ENCODE results near the gene KDM3B. TPM values are rescaled to one million over a fixed set of nuclear protein-coding genes. Genes with fewer than 3 reads are reported as not detected.

The KDM3B gene
- total RNA-seq, 4 donors from 2014 or later: 60.8 to 101 (median 76.6) TPM

- peaks cover 4 to 17% (median 14%) of the 10 kb centered on the region in 4 donors for H3K4me1 ChIP-seq
These were observed 87.1 kb downstream of the KDM3B start for GRCh38 chr5:138439477-138440158.

GRCh38 chr5:138440159-138441073 is 87.9 kb downstream of the KDM3B start:
- Histone ChIP-seq H3K36me3 (peaks cover 0 to 12% (median 6%) of the 10 kb centered on the region in 4 donors), H3K9me3 (no peaks in the 10 kb centered on the region), H3K4me3 (no peak overlapping the region), H3K27me3 (peaks cover 13% of the 10 kb centered on the region), H3K4me1 (peaks cover 4 to 17% (median 14%) of the 10 kb centered on the region in 4 donors), H3K27ac (peak overlapping the region; percentile 12 to 75 (median 64))
- TF ChIP-seq EP300 (IDR thresholded peaks at IDR 0.05; ENCODE audit: low read depth): no peak
- no peak for TF ChIP-seq POLR2AphosphoS5 (IDR thresholded peaks at IDR 0.05)
- TF ChIP-seq POLR2A (IDR thresholded peaks at IDR 0.05): no peak
- TF ChIP-seq, protein P1, sequence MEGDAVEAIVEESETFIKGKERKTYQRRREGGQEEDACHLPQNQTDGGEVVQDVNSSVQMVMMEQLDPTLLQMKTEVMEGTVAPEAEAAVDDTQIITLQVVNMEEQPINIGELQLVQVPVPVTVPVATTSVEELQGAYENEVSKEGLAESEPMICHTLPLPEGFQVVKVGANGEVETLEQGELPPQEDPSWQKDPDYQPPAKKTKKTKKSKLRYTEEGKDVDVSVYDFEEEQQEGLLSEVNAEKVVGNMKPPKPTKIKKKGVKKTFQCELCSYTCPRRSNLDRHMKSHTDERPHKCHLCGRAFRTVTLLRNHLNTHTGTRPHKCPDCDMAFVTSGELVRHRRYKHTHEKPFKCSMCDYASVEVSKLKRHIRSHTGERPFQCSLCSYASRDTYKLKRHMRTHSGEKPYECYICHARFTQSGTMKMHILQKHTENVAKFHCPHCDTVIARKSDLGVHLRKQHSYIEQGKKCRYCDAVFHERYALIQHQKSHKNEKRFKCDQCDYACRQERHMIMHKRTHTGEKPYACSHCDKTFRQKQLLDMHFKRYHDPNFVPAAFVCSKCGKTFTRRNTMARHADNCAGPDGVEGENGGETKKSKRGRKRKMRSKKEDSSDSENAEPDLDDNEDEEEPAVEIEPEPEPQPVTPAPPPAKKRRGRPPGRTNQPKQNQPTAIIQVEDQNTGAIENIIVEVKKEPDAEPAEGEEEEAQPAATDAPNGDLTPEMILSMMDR (IDR thresholded peaks at IDR 0.05): no peak
- intact Hi-C loops (cut with DNase I; ENCODE audit: low total_unique reads): no loop called here
- in situ Hi-C loops (cut with MboI; ENCODE audit: low pct_ligation_motif_present in 1 of 4, low pct_unique_long_range_greater_than_20kb in 1 of 4, low sequenced_read_pairs in 3 of 4): no loop called here
- no peak for DNase-seq
- 60 to 80% methylated on average over 1 to 17 of the region's 17 CpGs for WGBS, 2 donors (ENCODE audit: low coverage in 1 of 2)

More at GRCh38 chr5:138439477-138440158, 87.1 kb downstream of the KDM3B start:
- H3K27ac ChIP-seq: peak overlapping the region; percentile 12 to 75 (median 64)
- DNase-seq: no peak
- H3K27me3 ChIP-seq: peaks cover 13% of the 10 kb centered on the region
- in situ Hi-C loops (cut with MboI; ENCODE audit: low pct_ligation_motif_present in 1 of 4, low pct_unique_long_range_greater_than_20kb in 1 of 4, low sequenced_read_pairs in 3 of 4) (no loop called here), intact Hi-C loops (cut with DNase I; ENCODE audit: low total_unique reads) (no loop called here)
- WGBS, 2 donors (ENCODE audit: low coverage in 1 of 2): 16 to 43% methylated on average over 6 to 19 of the region's 20 CpGs
- H3K9me3 ChIP-seq: no peaks in the 10 kb centered on the region
- H3K36me3 ChIP-seq: peaks cover 0 to 20% (median 10%) of the 10 kb centered on the region in 4 donors
- no peak for TF ChIP-seq POLR2A (IDR thresholded peaks at IDR 0.05)
- TF ChIP-seq, protein P1 (IDR thresholded peaks at IDR 0.05): no peak
- peak overlapping the region; percentile 32 to 54 (median 40) for H3K4me3 ChIP-seq

DNA sequence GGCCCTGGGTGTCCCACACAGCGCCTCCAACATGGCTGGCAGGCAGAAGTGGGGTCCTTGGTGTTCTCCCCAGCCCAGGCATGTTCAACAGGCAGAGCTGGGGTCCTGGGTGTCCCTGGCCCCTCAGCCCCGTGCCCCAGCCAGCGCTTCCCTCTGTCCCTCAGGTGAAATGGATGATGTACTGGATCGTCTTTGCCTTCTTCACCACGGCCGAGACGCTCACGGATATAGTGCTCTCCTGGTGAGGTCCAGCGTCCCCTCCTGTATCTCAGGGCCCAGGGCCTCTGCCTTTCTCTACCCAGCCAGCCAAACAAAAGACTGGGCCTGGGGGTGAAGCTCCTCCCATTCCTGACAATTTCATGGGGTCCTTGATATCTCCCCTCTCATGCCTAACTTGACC is 88.7 kb downstream of the KDM3B start:
- intact Hi-C loops (cut with DNase I; ENCODE audit: low total_unique reads): no loop called here
- H3K4me1 ChIP-seq: peaks cover 4 to 17% (median 14%) of the 10 kb centered on the region in 4 donors
- TF ChIP-seq EP300 (IDR thresholded peaks at IDR 0.05; ENCODE audit: low read depth) (no peak), POLR2AphosphoS5 (IDR thresholded peaks at IDR 0.05) (no peak), POLR2A (IDR thresholded peaks at IDR 0.05) (no peak)
- TF ChIP-seq, protein P1 (IDR thresholded peaks at IDR 0.05): no peak
- H3K4me3 ChIP-seq: no peak overlapping the region
- H3K36me3 ChIP-seq: peaks cover 0 to 4% (median 2%) of the 10 kb centered on the region in 4 donors
- no peak for DNase-seq
- in situ Hi-C loops (cut with MboI; ENCODE audit: low pct_ligation_motif_present in 1 of 4, low pct_unique_long_range_greater_than_20kb in 1 of 4, low sequenced_read_pairs in 3 of 4): no loop called here
- WGBS, 2 donors (ENCODE audit: low coverage in 1 of 2): 94% methylated on average over 9 of the region's 9 CpGs; no CpG with 5 or more reads in 1 of the 2 donors
- H3K9me3 ChIP-seq: no peaks in the 10 kb centered on the region
- H3K27ac ChIP-seq: no peak overlapping the region
- H3K27me3 ChIP-seq: peaks cover 13% of the 10 kb centered on the region

DNA sequence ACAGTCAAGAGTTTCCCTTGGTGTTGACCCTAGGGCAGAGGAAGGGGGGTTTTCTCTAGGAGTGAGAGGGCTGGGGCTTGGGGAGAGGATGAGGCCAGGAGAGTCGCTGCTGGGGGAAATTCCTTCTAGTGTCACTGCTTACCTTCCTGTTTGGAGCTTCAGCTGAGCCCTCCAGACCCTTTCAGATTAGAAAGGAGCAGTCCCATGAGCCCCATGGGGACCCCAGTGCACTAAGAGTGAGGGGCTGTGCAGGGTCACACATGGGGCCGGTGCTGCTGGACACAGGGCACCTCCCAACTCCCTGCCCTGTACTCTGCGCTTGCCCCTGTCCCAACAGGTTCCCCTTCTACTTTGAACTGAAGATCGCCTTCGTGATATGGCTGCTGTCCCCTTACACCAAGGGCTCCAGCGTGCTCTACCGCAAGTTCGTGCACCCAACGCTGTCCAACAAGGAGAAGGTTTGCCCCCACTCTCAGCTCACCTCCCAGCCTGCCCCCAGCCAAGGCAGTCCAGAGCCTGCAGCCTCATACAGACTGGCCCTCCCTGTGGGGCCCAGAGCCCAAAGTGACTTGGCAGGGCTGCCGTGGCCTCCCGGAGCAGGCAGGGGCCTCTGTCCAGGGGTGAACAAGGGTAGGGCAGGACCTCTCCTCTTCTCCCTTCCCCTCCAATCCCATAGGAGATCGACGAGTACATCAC is 91.7 kb downstream of the KDM3B start:
- Histone ChIP-seq H3K36me3 (no peaks in the 10 kb centered on the region), H3K4me1 (peaks cover 4 to 9% (median 7%) of the 10 kb centered on the region in 4 donors), H3K9me3 (no peaks in the 10 kb centered on the region), H3K4me3 (no peak overlapping the region), H3K27me3 (peaks cover 11% of the 10 kb centered on the region), H3K27ac (no peak overlapping the region)
- intact Hi-C loops (cut with DNase I; ENCODE audit: low total_unique reads): no loop called here
- TF ChIP-seq POLR2A (IDR thresholded peaks at IDR 0.05) (no peak), POLR2AphosphoS5 (IDR thresholded peaks at IDR 0.05) (no peak), EP300 (IDR thresholded peaks at IDR 0.05; ENCODE audit: low read depth) (no peak)
- TF ChIP-seq, protein P1 (IDR thresholded peaks at IDR 0.05): no peak
- no peak for DNase-seq
- in situ Hi-C loops (cut with MboI; ENCODE audit: low pct_ligation_motif_present in 1 of 4, low pct_unique_long_range_greater_than_20kb in 1 of 4, low sequenced_read_pairs in 3 of 4): no loop called here
- WGBS, 2 donors (ENCODE audit: low coverage in 1 of 2): 91 to 100% methylated on average over 2 to 13 of the region's 13 CpGs

Data from transverse colon (tissue), 4 donors.